Measurements from ENCODE around the gene NDUFA7. TPM values are rescaled to one million over a fixed set of nuclear protein-coding genes. Genes with fewer than 3 reads are reported as not detected.

NDUFA7 gene
- 134 TPM for total RNA-seq
- long read RNA-seq, transcript NDUFA7-201 (4 exons, 601 nt) = major isoform, 77 of 88 reads
- long read RNA-seq, partial matches to known transcripts = 10 of 88 reads
- long read RNA-seq, other reads (novel, unspliced or antisense) = 0 of 88 reads

DNA sequence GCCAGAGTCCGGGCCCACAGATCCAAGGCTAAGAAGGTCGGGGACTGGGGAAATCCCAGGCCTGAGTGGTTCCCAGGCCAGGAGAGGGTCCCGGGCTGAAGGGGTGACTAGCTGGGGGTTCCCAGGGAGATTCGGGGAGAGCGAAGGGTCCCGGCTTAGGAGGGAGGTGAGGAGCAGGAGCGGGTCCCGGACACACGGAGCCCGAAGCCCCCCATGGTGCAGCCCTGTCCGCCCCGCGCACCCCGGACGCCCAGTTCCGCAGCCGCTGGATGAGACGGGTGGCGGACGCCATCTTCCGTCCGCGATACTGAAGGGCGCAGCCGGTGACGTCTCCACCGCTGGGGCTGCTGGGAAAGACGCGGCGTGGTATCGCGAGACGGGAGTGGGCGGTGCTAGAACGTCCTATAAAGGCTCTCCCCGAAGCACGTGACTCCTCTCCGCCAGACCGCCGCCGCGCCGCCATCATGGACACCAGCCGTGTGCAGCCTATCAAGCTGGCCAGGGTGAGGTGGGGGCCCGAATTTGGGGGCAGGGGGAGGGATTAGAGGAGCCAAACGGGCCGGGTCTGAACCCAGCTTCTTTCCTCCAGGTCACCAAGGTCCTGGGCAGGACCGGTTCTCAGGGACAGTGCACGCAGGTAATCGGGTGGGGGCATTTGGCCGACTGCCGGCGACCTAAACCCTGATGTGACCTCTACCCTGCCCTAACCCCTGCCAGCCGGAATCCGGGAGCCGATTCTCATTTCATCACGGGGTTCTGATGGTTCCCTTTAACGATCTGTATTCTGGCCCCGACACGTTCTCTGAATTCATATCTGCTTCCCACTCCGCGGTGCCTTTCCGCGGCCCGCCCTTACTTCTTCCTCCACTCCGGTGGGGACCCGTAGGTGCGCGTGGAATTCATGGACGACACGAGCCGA, at the start of gene NDUFA7, which contains the start of gene RPS28:
Gene NDUFA7, minus strand, starts transcription at position 309 of the 919 bp plus-strand sequence. Its CDS starts 17 bp downstream, at position 292.
Gene RPS28, plus strand, starts transcription at position 430 of the 919 bp plus-strand sequence. Its CDS starts 35 bp downstream, at position 465.
- TF ChIP-seq, protein P1, sequence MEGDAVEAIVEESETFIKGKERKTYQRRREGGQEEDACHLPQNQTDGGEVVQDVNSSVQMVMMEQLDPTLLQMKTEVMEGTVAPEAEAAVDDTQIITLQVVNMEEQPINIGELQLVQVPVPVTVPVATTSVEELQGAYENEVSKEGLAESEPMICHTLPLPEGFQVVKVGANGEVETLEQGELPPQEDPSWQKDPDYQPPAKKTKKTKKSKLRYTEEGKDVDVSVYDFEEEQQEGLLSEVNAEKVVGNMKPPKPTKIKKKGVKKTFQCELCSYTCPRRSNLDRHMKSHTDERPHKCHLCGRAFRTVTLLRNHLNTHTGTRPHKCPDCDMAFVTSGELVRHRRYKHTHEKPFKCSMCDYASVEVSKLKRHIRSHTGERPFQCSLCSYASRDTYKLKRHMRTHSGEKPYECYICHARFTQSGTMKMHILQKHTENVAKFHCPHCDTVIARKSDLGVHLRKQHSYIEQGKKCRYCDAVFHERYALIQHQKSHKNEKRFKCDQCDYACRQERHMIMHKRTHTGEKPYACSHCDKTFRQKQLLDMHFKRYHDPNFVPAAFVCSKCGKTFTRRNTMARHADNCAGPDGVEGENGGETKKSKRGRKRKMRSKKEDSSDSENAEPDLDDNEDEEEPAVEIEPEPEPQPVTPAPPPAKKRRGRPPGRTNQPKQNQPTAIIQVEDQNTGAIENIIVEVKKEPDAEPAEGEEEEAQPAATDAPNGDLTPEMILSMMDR (IDR thresholded peaks at IDR 0.05; ENCODE audit: borderline replicate concordance) = peak; percentile 58
- Histone ChIP-seq H3K36me3 (peaks cover 22% of the 10 kb centered on the region), H3K9me3 (replicated peaks) (no peaks in the 10 kb centered on the region), H3K4me3 (peak within 1 kb of the TSS; percentile 79), H3K27me3 (ENCODE audit: low read depth) (no peaks in the 10 kb centered on the region), H3K27ac (replicated peaks) (peak within 1 kb of the TSS; percentile 91), H3K4me1 (peaks cover 72% of the 10 kb centered on the region)
- intact Hi-C loops (cut with micrococcal nuclease) = no loop called here
- DNase-seq = peak; percentile 98

DNA sequence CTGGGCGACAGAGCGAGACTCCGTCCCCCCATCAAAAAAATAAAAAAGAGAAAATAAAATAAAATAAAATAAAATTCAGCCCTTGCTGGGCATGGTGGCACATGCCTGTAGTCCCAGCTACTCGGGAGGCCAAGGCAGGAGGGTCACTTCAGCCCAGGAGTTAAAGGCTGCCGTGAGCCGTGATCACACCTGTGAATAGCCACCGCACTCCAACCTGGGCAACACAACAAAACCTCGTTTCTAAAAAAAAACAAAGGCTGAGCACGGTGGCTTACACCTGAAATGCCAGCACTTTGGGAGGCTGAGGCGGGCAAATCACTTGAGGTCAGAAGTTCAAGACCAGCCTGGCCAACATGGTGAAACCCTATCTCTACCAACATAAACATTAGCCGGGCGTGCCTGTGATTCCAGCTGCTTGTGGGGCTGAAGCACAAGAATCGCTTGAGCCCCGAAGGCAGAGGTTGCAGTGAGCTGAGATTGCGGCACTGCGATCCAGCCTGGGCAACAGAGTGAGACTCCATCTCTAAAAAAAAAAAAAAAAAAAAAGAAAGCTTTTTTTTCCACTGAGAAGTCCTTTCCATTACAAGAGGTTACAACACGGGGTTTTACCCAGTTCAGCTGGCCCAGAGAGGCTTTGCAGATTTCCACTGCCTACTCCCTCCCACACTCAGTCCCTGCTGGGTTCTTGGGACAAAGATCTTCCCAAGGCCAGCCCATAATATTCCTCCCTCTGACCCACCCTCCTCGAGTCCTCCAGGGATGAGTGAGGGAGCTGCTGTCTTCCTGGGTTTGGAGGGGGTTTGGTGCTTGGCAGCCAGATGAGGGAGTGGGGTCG, 49.2 kb upstream of the NDUFA7 start:
- DNase-seq = no peak
- Histone ChIP-seq H3K4me1 (peaks cover 70% of the 10 kb centered on the region), H3K9me3 (replicated peaks) (no peaks in the 10 kb centered on the region), H3K27ac (replicated peaks) (peak overlapping the region; percentile 50), H3K27me3 (ENCODE audit: low read depth) (no peaks in the 10 kb centered on the region), H3K36me3 (peaks cover 59% of the 10 kb centered on the region), H3K4me3 (no peak overlapping the region)
- intact Hi-C loops (cut with micrococcal nuclease) = no loop called here
- TF ChIP-seq, protein P1 (IDR thresholded peaks at IDR 0.05; ENCODE audit: borderline replicate concordance) = no peak

DNA sequence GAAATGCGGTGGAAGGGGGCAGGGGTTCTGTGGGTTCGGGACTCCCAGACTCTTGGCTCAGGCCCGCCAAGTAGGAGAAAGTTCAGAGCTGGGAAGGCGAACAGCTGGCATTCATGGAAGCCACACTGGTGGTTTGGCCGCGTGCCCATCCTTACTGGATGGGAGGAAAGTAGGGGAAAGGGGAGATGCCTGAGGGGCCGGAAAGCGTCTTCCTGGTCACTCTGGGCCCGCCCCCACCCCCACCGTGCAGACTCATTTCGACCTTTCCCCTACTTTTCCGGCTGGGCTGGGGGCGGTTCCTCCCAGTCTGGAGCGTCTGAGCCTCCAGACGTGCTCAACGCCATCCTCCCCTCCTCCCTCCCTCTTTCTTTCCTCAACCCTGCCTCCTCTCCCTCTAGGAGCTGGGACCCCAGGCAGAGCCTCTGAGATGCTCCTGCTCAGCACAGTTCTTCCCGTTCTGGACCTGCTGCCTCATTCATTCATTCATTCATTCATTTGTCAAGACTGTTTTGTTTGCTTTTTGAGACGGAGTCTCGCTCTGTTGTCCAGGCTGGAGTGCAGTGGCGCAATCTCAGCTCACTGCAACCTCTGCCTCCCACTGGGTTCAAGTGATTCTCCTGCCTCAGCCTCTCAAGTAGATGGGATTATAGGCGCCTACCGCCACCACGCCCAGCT, 46.3 kb upstream of the NDUFA7 start:
- Histone ChIP-seq H3K4me1 (peaks cover 88% of the 10 kb centered on the region), H3K9me3 (replicated peaks) (no peaks in the 10 kb centered on the region), H3K4me3 (peak overlapping the region; percentile 80), H3K27me3 (ENCODE audit: low read depth) (no peaks in the 10 kb centered on the region), H3K27ac (replicated peaks) (peak overlapping the region; percentile 88), H3K36me3 (peaks cover 37% of the 10 kb centered on the region)
- peak; percentile 91 for DNase-seq
- intact Hi-C loops (cut with micrococcal nuclease) = no loop called here
- TF ChIP-seq, protein P1 (IDR thresholded peaks at IDR 0.05; ENCODE audit: borderline replicate concordance) = no peak

DNA sequence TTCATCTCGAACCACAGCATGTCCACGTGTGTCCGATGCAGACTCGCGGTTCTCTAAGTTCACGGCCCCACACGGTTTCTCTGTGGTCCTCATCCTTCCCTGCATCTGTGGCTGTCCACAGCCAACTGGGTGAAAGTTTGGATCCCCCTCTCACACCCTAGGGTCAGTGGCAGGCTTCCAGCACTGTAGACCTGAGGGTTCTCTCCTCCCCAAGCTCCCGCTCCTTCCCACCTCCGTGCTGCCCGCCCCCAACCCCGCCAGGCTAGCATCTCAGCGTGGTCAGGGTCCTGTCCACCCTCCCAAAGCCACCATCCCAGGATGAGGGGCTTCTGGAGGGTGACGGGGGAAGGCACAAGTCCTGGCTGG, 45.8 kb upstream of the NDUFA7 start:
- intact Hi-C loops (cut with micrococcal nuclease) = no loop called here
- Histone ChIP-seq H3K36me3 (peaks cover 31% of the 10 kb centered on the region), H3K9me3 (replicated peaks) (no peaks in the 10 kb centered on the region), H3K4me3 (peak overlapping the region; percentile 80), H3K4me1 (peaks cover 93% of the 10 kb centered on the region), H3K27ac (replicated peaks) (peak overlapping the region; percentile 88), H3K27me3 (ENCODE audit: low read depth) (no peaks in the 10 kb centered on the region)
- no peak for DNase-seq
- TF ChIP-seq, protein P1 (IDR thresholded peaks at IDR 0.05; ENCODE audit: borderline replicate concordance) = no peak

All from left ventricle myocardium inferior (tissue), 1 donor.